Chondrocyte (in vitro differentiated cells): ENCODE measurements around the gene FTSJ1. TPM values are rescaled to one million over a fixed set of nuclear protein-coding genes. Genes with fewer than 3 reads are reported as not detected.

Experiments used
- DNase-seq: peaks from one replicate; pipeline ENCODE4 v3.0.0; 2021; ENCODE audit warnings: mixed read lengths, low spot score
- H3K27ac Mint-ChIP-seq: one replicate; pipeline ENCODE4 v1.8.0; 2021; ENCODE audit warnings: mild to moderate bottlenecking, moderate library complexity, mixed read lengths; ENCODE audit not compliant: unreplicated experiment
- H3K27me3 Mint-ChIP-seq: 2 replicates; pipeline ENCODE4 v1.8.0; 2021; ENCODE audit warnings: low read depth, mixed read lengths
- H3K36me3 Mint-ChIP-seq: 2 replicates; pipeline ENCODE4 v1.8.0; 2021; ENCODE audit warnings: low read depth, mixed read lengths
- H3K4me1 Mint-ChIP-seq: 2 replicates; pipeline ENCODE4 v1.8.0; 2021; ENCODE audit warnings: low read depth, mild to moderate bottlenecking, mixed read lengths
- H3K4me3 Mint-ChIP-seq: one replicate; pipeline ENCODE4 v1.8.0; 2021; ENCODE audit warnings: mild to moderate bottlenecking, moderate library complexity, mixed read lengths; ENCODE audit not compliant: unreplicated experiment
- H3K9me3 Mint-ChIP-seq: 2 replicates; pipeline ENCODE4 v1.8.0; 2021; ENCODE audit warnings: low read depth, mixed read lengths
- CTCF ChIP-seq: fragments of 200-600 bp; sonication (generic); IDR thresholded peaks from 2 replicates; pipeline ENCODE4 v1.5.0; 2021; ENCODE audit warnings: antibody characterized with exemption, mild to moderate bottlenecking, moderate library complexity
- total RNA-seq: library from RNA; stranded (reverse); gene quantifications from 3 replicates; pipeline ENCODE4 v1.2.1, GENCODE V29; 2021

FTSJ1 gene
- total RNA-seq, 1 donor from 2014 or later = 53.3 TPM

- Mint-ChIP-seq H3K27me3 (no peaks in the 10 kb centered on the region), H3K4me1 (peaks cover 20% of the 10 kb centered on the region), H3K27ac (peak overlapping the region; percentile 58), H3K9me3 (peaks cover 9% of the 10 kb centered on the region), H3K36me3 (peaks cover 14% of the 10 kb centered on the region), H3K4me3 (no peak overlapping the region)
- no peak for TF ChIP-seq CTCF
- no peak for DNase-seq
Observed at GRCh38 chrX:48480583-48480982, 4.6 kb downstream of the FTSJ1 start.

GRCh38 chrX:48482526-48482925 is 6.5 kb downstream of the FTSJ1 start:
- no peak overlapping the region for H3K27ac Mint-ChIP-seq
- TF ChIP-seq CTCF = no peak
- peaks cover 18% of the 10 kb centered on the region for H3K36me3 Mint-ChIP-seq
- peaks cover 11% of the 10 kb centered on the region for H3K9me3 Mint-ChIP-seq
- no peaks in the 10 kb centered on the region for H3K27me3 Mint-ChIP-seq
- no peak for DNase-seq
- H3K4me1 Mint-ChIP-seq = peaks cover 21% of the 10 kb centered on the region
- no peak overlapping the region for H3K4me3 Mint-ChIP-seq

GRCh38 chrX:48487362-48487798 is 11.4 kb downstream of the FTSJ1 start:
- peaks cover 5% of the 10 kb centered on the region for H3K36me3 Mint-ChIP-seq
- no peak for TF ChIP-seq CTCF
- peaks cover 24% of the 10 kb centered on the region for H3K4me1 Mint-ChIP-seq
- DNase-seq = peak; percentile 69
- peak overlapping the region; percentile 96 for H3K27ac Mint-ChIP-seq
- no peak overlapping the region for H3K4me3 Mint-ChIP-seq
- H3K27me3 Mint-ChIP-seq = no peaks in the 10 kb centered on the region
- peaks cover 9% of the 10 kb centered on the region for H3K9me3 Mint-ChIP-seq

- Mint-ChIP-seq H3K27me3 (no peaks in the 10 kb centered on the region), H3K4me1 (peaks cover 27% of the 10 kb centered on the region), H3K4me3 (no peak overlapping the region), H3K27ac (peak overlapping the region; percentile 96), H3K9me3 (peaks cover 9% of the 10 kb centered on the region), H3K36me3 (peaks cover 4% of the 10 kb centered on the region)
- DNase-seq = peak; percentile 42
- TF ChIP-seq CTCF = no peak
Observed at GRCh38 chrX:48488034-48488433, 12.0 kb downstream of the FTSJ1 start.

GRCh38 chrX:48489296-48489695 is 13.3 kb downstream of the FTSJ1 start:
- Mint-ChIP-seq H3K9me3 (peaks cover 9% of the 10 kb centered on the region), H3K27ac (peak overlapping the region; percentile 17), H3K4me3 (no peak overlapping the region), H3K36me3 (peaks cover 4% of the 10 kb centered on the region), H3K27me3 (no peaks in the 10 kb centered on the region), H3K4me1 (peaks cover 29% of the 10 kb centered on the region)
- TF ChIP-seq CTCF = no peak
- DNase-seq = peak; percentile 43
